ENCODE data around the gene PHLDA3.

PHLDA3 gene

GRCh38 chr1:201514466-201514865 is 45.5 kb upstream of the PHLDA3 start:
- no peak for TF ChIP-seq CTCF (IDR thresholded peaks at IDR 0.05; ENCODE audit: low read depth, low read length, missing control alignments)
- no peak for DNase-seq (ENCODE audit: low read depth)
- no peak overlapping the region for H3K4me3 ChIP-seq (ENCODE audit: low read depth, low read length)

- no peak overlapping the region for H3K4me3 ChIP-seq (ENCODE audit: low read depth, low read length)
- DNase-seq (ENCODE audit: low read depth): no peak
- TF ChIP-seq CTCF (IDR thresholded peaks at IDR 0.05; ENCODE audit: low read depth, low read length, missing control alignments): no peak
Observed at GRCh38 chr1:201513498-201514243, 44.7 kb upstream of the PHLDA3 start.

GRCh38 chr1:201511941-201512539 is 43.1 kb upstream of the PHLDA3 start:
- H3K4me3 ChIP-seq (ENCODE audit: low read depth, low read length): peak overlapping the region; percentile 23
- DNase-seq (ENCODE audit: low read depth): peak; percentile 41
- TF ChIP-seq CTCF (IDR thresholded peaks at IDR 0.05; ENCODE audit: low read depth, low read length, missing control alignments): no peak

- no peak overlapping the region for H3K4me3 ChIP-seq (ENCODE audit: low read depth, low read length)
- no peak for TF ChIP-seq CTCF (IDR thresholded peaks at IDR 0.05; ENCODE audit: low read depth, low read length, missing control alignments)
- no peak for DNase-seq (ENCODE audit: low read depth)
Observed at GRCh38 chr1:201511396-201511940, 42.5 kb upstream of the PHLDA3 start.

GRCh38 chr1:201510734-201511133 is 41.7 kb upstream of the PHLDA3 start:
- no peak for TF ChIP-seq CTCF (IDR thresholded peaks at IDR 0.05; ENCODE audit: low read depth, low read length, missing control alignments)
- H3K4me3 ChIP-seq (ENCODE audit: low read depth, low read length): no peak overlapping the region
- no peak for DNase-seq (ENCODE audit: low read depth)

GRCh38 chr1:201509601-201510374 is 40.8 kb upstream of the PHLDA3 start:
- no peak for TF ChIP-seq CTCF (IDR thresholded peaks at IDR 0.05; ENCODE audit: low read depth, low read length, missing control alignments)
- H3K4me3 ChIP-seq (ENCODE audit: low read depth, low read length): no peak overlapping the region
- DNase-seq (ENCODE audit: low read depth): no peak
